SK-N-SH (cell line): ENCODE measurements around the gene HIPK2. TPM values are rescaled to one million over a fixed set of nuclear protein-coding genes. Genes with fewer than 3 reads are reported as not detected.

Experiments used
- CTCF ChIA-PET: fragments of 300-600, 350-600 bp; formaldehyde crosslinking; extraction: SDS; loops from one replicate; lab custom pipeline; 2021; lab: Yijun Ruan, JAX
- POLR2A ChIA-PET: fragments of 350-600 bp; sonication (Branson Sonifier 250); formaldehyde crosslinking; extraction: SDS; loops from one replicate; lab custom pipeline; 2020; ENCODE audit warnings: antibody characterized with exemption, inconsistent platforms; lab: Yijun Ruan, JAX
- DNase-seq: peaks from one replicate; pipeline ENCODE4 v3.0.0; 2012
- H2AFZ ChIP-seq: fragments of 200-600 bp; sonication (generic); 2 replicates; pipeline ENCODE4 v1.8.1; 2016; ENCODE audit warnings: antibody characterized with exemption, mild to moderate bottlenecking, low read depth
- H3F3A ChIP-seq: fragments of 200-600 bp; sonication (generic); replicated peaks from 2 replicates; pipeline ENCODE3; 2016; ENCODE audit warnings: antibody characterized with exemption, mild to moderate bottlenecking; ENCODE audit not compliant: insufficient read depth
- H3K27ac ChIP-seq, 2 experiments: fragments of 200-500 bp in 1 of 2; fragments of 200-600 bp in 1 of 2; sonication (Bioruptor generic) in 1 of 2; sonication (generic), shearing (Covaris generic) in 1 of 2; 2 replicates each; pipeline versions ENCODE4 v1.5.1 to v1.6.1; 2014 to 2016; ENCODE audit warnings: low read depth in 2 of 2, inconsistent platforms in 1 of 2, low read length in 1 of 2, mild to moderate bottlenecking in 1 of 2, mixed read lengths in 1 of 2
- H3K27me3 ChIP-seq: fragments of 200-600 bp; sonication (generic), shearing (Covaris generic); 2 replicates; pipeline ENCODE4 v1.6.1; 2016; ENCODE audit warnings: mixed run types; ENCODE audit not compliant: insufficient read depth
- H3K36me3 ChIP-seq, 2 experiments: fragments of 200-500 bp in 1 of 2; fragments of 200-600 bp in 1 of 2; sonication (Bioruptor generic) in 1 of 2; sonication (generic) in 1 of 2; replicated peaks in 1 of 2; 2 replicates each; pipeline versions ENCODE3 to v1.5.1; 2014 to 2016; ENCODE audit warnings: low read length in 1 of 2, mild to moderate bottlenecking in 1 of 2; ENCODE audit not compliant: insufficient read depth in 2 of 2, control insufficient read depth in 1 of 2
- H3K4me1 ChIP-seq, 2 experiments: fragments of 200-500 bp in 1 of 2; fragments of 200-600 bp in 1 of 2; sonication (Bioruptor generic) in 1 of 2; sonication (generic), shearing (Covaris generic) in 1 of 2; 2 replicates each; pipeline versions ENCODE4 v1.5.1 to v1.6.1; 2014 to 2016; ENCODE audit warnings: low read depth in 1 of 2, low read length in 1 of 2, mixed run types in 1 of 2; ENCODE audit not compliant: insufficient read depth in 2 of 2, control insufficient read depth in 1 of 2
- H3K4me2 ChIP-seq: fragments of 200-600 bp; sonication (generic), shearing (Covaris generic); 2 replicates; pipeline ENCODE4 v1.6.1; 2017; ENCODE audit warnings: mixed run types
- H3K4me3 ChIP-seq, 2 experiments: fragments of 200-500 bp in 1 of 2; fragments of 200-600 bp in 1 of 2; sonication (Bioruptor generic) in 1 of 2; sonication (generic), shearing (Covaris generic) in 1 of 2; 2 replicates each; pipeline versions ENCODE4 v1.5.1 to v1.8.1; 2014 to 2016; ENCODE audit warnings: low read depth in 2 of 2, inconsistent platforms in 1 of 2, low read length in 1 of 2, mild to moderate bottlenecking in 1 of 2, mixed read lengths in 1 of 2, moderate library complexity in 1 of 2
- H3K79me2 ChIP-seq: fragments of 200-600 bp; sonication (generic); 2 replicates; pipeline ENCODE4 v1.8.1; 2017; ENCODE audit warnings: mild to moderate bottlenecking; ENCODE audit not compliant: insufficient read depth
- H3K9ac ChIP-seq: fragments of 200-600 bp; sonication (generic); 2 replicates; pipeline ENCODE4 v1.6.1; 2017; ENCODE audit warnings: mixed run types
- H3K9me2 ChIP-seq: fragments of 200-600 bp; sonication (generic); 2 replicates; pipeline ENCODE4 v1.6.1; 2017; ENCODE audit warnings: mixed run types
- H3K9me3 ChIP-seq: fragments of 200-600 bp; sonication (generic); 2 replicates; pipeline ENCODE4 v1.6.1; 2017; ENCODE audit warnings: mixed run types, mild to moderate bottlenecking, moderate library complexity
- H4K20me1 ChIP-seq: fragments of 200-600 bp; sonication (generic); 2 replicates; pipeline ENCODE4 v1.6.1; 2017; ENCODE audit warnings: mild to moderate bottlenecking, mixed run types; ENCODE audit not compliant: insufficient read depth
- CHD2 ChIP-seq: fragments of 150-350 bp; IDR thresholded peaks from 2 replicates; pipeline ENCODE4 v1.6.1; 2018; ENCODE audit warnings: low read length; ENCODE audit not compliant: partially characterized antibody
- ELF1 ChIP-seq: IDR thresholded peaks from 2 replicates; pipeline ENCODE4 v1.4.0; 2012
- EP300 ChIP-seq, 2 experiments: IDR thresholded peaks; 2 replicates each; pipeline versions ENCODE4 v1.4.0 to v1.6.1; 2012; ENCODE audit warnings: borderline replicate concordance in 1 of 2, low read depth in 1 of 2, low read length in 1 of 2
- FOXM1 ChIP-seq: IDR thresholded peaks from 2 replicates; pipeline ENCODE4 v1.4.0; 2012; ENCODE audit warnings: low read depth, mild to moderate bottlenecking
- GABPA ChIP-seq: IDR thresholded peaks from 2 replicates; pipeline ENCODE4 v1.4.0; 2012; ENCODE audit warnings: low read depth, mild to moderate bottlenecking
- GATA2 ChIP-seq: sonication (generic); formaldehyde crosslinking; IDR thresholded peaks from 2 replicates; pipeline ENCODE4 v1.5.0; 2020; ENCODE audit warnings: mild to moderate bottlenecking, missing genetic modification reagents
- NRF1 ChIP-seq: IDR thresholded peaks from 2 replicates; pipeline ENCODE4 v1.6.1; 2012; ENCODE audit warnings: low read depth, mild to moderate bottlenecking, low read length
- POLR2AphosphoS5 ChIP-seq: IDR thresholded peaks from 2 replicates; pipeline ENCODE4 v1.6.1; 2012; ENCODE audit warnings: low read depth, low read length
- RAD21 ChIP-seq: IDR thresholded peaks from 2 replicates; pipeline ENCODE4 v1.6.1; 2012; ENCODE audit warnings: mild to moderate bottlenecking, low read length
- SIN3A ChIP-seq: IDR thresholded peaks from 2 replicates; pipeline ENCODE4 v1.6.1; 2012; ENCODE audit warnings: low read depth, mild to moderate bottlenecking, low read length, moderate library complexity, borderline replicate concordance
- SMC3 ChIP-seq: IDR thresholded peaks from 2 replicates; pipeline ENCODE4 v1.6.1; 2012; ENCODE audit warnings: low read depth, low read length, improper control_type of control experiment
- TAF1 ChIP-seq: IDR thresholded peaks from 2 replicates; pipeline ENCODE4 v1.6.1; 2012; ENCODE audit warnings: low read depth, mild to moderate bottlenecking, low read length, moderate library complexity, borderline replicate concordance
- TCF12 ChIP-seq: IDR thresholded peaks from 2 replicates; pipeline ENCODE4 v1.4.0; 2012
- WGBS: methylation state at CpG from one replicate; pipeline ENCODE4 v1.1.6; 2017; ENCODE audit warnings: low lambda C conversion rate; 5-methylcytosine and 5-hydroxymethylcytosine counted together
- polyA plus RNA-seq, 3 experiments: library from polyadenylated mRNA; depleted of rRNA; stranded (reverse); fragments of >200 nt; gene quantifications; 2 replicates each; pipeline ENCODE4 v1.2.3, GENCODE V29; 2012
- TF ChIP-seq, protein P1 (sequence below): IDR thresholded peaks from 2 replicates; pipeline ENCODE4 v1.4.0; 2012; ENCODE audit warnings: low read depth
- TF ChIP-seq, protein P2 (sequence below): IDR thresholded peaks from 2 replicates; pipeline ENCODE4 v1.4.0; 2012; ENCODE audit warnings: low read depth, borderline replicate concordance
- TF ChIP-seq, protein P3 (sequence below): IDR thresholded peaks from 2 replicates; pipeline ENCODE4 v1.6.1; 2012; ENCODE audit warnings: mild to moderate bottlenecking, low read depth, low read length, moderate library complexity
- TF ChIP-seq, protein P4 (sequence below): fragments of 150-350 bp; IDR thresholded peaks from 2 replicates; pipeline ENCODE4 v1.6.1; 2017; ENCODE audit warnings: antibody characterized with exemption, low read length, low read depth, borderline replicate concordance
- TF ChIP-seq, protein P5 (sequence below): fragments of 200-600 bp; sonication (generic); IDR thresholded peaks from 2 replicates; pipeline ENCODE4 v1.6.1; 2017; ENCODE audit warnings: antibody characterized with exemption, mild to moderate bottlenecking, moderate library complexity

Gene HIPK2
- polyA plus RNA-seq, 1 of the 3 experiments (the other 2 are of a cell fraction): 14.2 TPM

DNA sequence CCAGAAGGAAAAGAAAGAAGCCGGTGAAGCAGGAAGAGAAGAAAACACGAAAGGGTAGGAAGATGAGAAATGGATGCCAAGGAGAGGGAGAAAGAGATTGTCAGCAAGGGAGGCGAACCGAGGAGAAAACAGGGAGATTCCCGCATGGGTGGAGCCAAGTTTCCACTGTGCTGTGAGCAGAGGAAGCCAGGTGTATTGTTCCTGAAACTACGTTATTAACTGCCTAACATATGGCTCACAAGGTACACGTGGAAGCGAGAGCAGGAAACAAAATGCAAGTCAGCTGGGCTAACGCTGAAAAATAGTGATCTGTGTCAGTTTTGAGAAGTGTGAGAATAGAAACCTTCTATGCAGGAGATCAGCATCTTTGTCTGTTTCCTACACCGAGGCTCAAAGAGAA is 20.4 kb upstream of the HIPK2 start:
- no peaks in the 10 kb centered on the region for H3K79me2 ChIP-seq
- TF ChIP-seq SIN3A (no peak), TCF12 (no peak), NRF1 (no peak), TAF1 (no peak), GABPA (no peak), GATA2 (CRISPR knock-in tag) (no peak), POLR2AphosphoS5 (no peak), SMC3 (no peak)
- TF ChIP-seq, protein P1, sequence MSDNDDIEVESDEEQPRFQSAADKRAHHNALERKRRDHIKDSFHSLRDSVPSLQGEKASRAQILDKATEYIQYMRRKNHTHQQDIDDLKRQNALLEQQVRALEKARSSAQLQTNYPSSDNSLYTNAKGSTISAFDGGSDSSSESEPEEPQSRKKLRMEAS: no peak
- TF ChIP-seq, protein P2, sequence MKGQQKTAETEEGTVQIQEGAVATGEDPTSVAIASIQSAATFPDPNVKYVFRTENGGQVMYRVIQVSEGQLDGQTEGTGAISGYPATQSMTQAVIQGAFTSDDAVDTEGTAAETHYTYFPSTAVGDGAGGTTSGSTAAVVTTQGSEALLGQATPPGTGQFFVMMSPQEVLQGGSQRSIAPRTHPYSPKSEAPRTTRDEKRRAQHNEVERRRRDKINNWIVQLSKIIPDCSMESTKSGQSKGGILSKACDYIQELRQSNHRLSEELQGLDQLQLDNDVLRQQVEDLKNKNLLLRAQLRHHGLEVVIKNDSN: no peak
- TF ChIP-seq, protein P3, sequence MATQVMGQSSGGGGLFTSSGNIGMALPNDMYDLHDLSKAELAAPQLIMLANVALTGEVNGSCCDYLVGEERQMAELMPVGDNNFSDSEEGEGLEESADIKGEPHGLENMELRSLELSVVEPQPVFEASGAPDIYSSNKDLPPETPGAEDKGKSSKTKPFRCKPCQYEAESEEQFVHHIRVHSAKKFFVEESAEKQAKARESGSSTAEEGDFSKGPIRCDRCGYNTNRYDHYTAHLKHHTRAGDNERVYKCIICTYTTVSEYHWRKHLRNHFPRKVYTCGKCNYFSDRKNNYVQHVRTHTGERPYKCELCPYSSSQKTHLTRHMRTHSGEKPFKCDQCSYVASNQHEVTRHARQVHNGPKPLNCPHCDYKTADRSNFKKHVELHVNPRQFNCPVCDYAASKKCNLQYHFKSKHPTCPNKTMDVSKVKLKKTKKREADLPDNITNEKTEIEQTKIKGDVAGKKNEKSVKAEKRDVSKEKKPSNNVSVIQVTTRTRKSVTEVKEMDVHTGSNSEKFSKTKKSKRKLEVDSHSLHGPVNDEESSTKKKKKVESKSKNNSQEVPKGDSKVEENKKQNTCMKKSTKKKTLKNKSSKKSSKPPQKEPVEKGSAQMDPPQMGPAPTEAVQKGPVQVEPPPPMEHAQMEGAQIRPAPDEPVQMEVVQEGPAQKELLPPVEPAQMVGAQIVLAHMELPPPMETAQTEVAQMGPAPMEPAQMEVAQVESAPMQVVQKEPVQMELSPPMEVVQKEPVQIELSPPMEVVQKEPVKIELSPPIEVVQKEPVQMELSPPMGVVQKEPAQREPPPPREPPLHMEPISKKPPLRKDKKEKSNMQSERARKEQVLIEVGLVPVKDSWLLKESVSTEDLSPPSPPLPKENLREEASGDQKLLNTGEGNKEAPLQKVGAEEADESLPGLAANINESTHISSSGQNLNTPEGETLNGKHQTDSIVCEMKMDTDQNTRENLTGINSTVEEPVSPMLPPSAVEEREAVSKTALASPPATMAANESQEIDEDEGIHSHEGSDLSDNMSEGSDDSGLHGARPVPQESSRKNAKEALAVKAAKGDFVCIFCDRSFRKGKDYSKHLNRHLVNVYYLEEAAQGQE: no peak
- peaks cover 9% of the 10 kb centered on the region for H3F3A ChIP-seq
- H3K27ac ChIP-seq: no peak overlapping the region
- H3K36me3 ChIP-seq: peaks cover 0 to 3% of the 10 kb centered on the region in 2 experiments
- no peak overlapping the region for H3K4me2 ChIP-seq
- DNase-seq: no peak
- CTCF ChIA-PET: interaction anchor here (2.8 kb wide), 1 partner anchor 152 kb away, joined by 9 read pairs; no protein-coding TSS in a partner anchor
- H3K9ac ChIP-seq: no peak overlapping the region
- H2AFZ ChIP-seq: no peak overlapping the region
- no peaks in the 10 kb centered on the region for H3K4me1 ChIP-seq
- WGBS: 89% methylated on average over 10 of the region's 10 CpGs
- no peak overlapping the region for H3K4me3 ChIP-seq
- POLR2A ChIA-PET: interaction anchor here (0.5 kb wide), 1 partner anchor 20 kb away, joined by 3 read pairs; no protein-coding TSS in a partner anchor
- no peaks in the 10 kb centered on the region for H3K27me3 ChIP-seq
- peaks cover 3% of the 10 kb centered on the region; the same call in 1 of the 2 replicates for H3K9me3 ChIP-seq
- H3K9me2 ChIP-seq: no peaks in the 10 kb centered on the region
- H4K20me1 ChIP-seq: no peaks in the 10 kb centered on the region

DNA sequence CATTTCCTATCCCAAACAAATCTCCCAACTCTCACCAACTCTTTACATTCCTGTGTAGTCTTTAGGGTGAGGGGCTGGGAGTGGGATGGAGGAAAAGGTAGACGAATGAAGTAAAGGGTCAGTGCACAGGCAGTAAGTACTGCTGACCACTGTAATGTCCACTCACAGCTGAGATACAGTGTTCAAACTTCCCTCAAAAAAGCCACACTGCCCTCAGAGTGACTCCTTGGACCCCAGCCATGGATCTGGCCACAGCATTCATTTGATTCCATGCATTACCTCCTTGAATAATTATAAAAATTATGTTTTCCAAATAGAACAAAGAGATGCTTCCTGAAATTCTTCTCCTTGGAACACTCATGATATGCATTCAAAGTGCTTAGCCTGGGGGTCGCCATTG is 19.8 kb upstream of the HIPK2 start:
- Histone ChIP-seq H3K36me3 (peaks cover 0 to 3% of the 10 kb centered on the region in 2 experiments), H4K20me1 (no peaks in the 10 kb centered on the region), H3K4me3 (no peak overlapping the region), H3K79me2 (no peaks in the 10 kb centered on the region), H3K27me3 (no peaks in the 10 kb centered on the region), H3K4me2 (no peak overlapping the region), H3K4me1 (no peaks in the 10 kb centered on the region), H2AFZ (no peak overlapping the region), H3K9me2 (no peaks in the 10 kb centered on the region), H3K9ac (no peak overlapping the region), H3F3A (peaks cover 9% of the 10 kb centered on the region), H3K9me3 (peaks cover 3% of the 10 kb centered on the region; the same call in 1 of the 2 replicates), H3K27ac (no peak overlapping the region)
- POLR2A ChIA-PET: no interaction called here
- DNase-seq: no peak
- 95% methylated on average over 2 of the region's 2 CpGs for WGBS
- CTCF ChIA-PET: interaction anchor here (2.8 kb wide), 1 partner anchor 151 kb away, joined by 9 read pairs; no protein-coding TSS in a partner anchor
- TF ChIP-seq, protein P4, sequence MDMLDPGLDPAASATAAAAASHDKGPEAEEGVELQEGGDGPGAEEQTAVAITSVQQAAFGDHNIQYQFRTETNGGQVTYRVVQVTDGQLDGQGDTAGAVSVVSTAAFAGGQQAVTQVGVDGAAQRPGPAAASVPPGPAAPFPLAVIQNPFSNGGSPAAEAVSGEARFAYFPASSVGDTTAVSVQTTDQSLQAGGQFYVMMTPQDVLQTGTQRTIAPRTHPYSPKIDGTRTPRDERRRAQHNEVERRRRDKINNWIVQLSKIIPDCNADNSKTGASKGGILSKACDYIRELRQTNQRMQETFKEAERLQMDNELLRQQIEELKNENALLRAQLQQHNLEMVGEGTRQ: no peak
- no peak for TF ChIP-seq ELF1
- TF ChIP-seq EP300 (IDR thresholded peaks at IDR 0.05; ENCODE audit: borderline replicate concordance in 1 of 2, low read depth in 1 of 2, low read length in 1 of 2): no peak
- no peak for TF ChIP-seq CHD2
- TF ChIP-seq, protein P5, sequence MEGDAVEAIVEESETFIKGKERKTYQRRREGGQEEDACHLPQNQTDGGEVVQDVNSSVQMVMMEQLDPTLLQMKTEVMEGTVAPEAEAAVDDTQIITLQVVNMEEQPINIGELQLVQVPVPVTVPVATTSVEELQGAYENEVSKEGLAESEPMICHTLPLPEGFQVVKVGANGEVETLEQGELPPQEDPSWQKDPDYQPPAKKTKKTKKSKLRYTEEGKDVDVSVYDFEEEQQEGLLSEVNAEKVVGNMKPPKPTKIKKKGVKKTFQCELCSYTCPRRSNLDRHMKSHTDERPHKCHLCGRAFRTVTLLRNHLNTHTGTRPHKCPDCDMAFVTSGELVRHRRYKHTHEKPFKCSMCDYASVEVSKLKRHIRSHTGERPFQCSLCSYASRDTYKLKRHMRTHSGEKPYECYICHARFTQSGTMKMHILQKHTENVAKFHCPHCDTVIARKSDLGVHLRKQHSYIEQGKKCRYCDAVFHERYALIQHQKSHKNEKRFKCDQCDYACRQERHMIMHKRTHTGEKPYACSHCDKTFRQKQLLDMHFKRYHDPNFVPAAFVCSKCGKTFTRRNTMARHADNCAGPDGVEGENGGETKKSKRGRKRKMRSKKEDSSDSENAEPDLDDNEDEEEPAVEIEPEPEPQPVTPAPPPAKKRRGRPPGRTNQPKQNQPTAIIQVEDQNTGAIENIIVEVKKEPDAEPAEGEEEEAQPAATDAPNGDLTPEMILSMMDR: no peak
- TF ChIP-seq, protein P2: no peak
- no peak for TF ChIP-seq SMC3
- TF ChIP-seq, protein P1: no peak
- TF ChIP-seq RAD21: no peak
- no peak for TF ChIP-seq FOXM1
